Glutamatergic neuron (in vitro differentiated cells): ENCODE measurements around the gene KCTD17. TPM values are rescaled to one million over a fixed set of nuclear protein-coding genes. Genes with fewer than 3 reads are reported as not detected.
A peak's percentile ranks its signal among the peaks of the same experiment; 100 is the strongest.

Source experiments
- DNase-seq: peaks from one replicate; pipeline ENCODE4 v3.0.0; 2022
- H3K27ac Mint-ChIP-seq: one replicate; pipeline ENCODE4 v1.8.0; 2020; ENCODE audit warnings: mild to moderate bottlenecking, mixed read lengths, inconsistent platforms; ENCODE audit not compliant: unreplicated experiment
- H3K27me3 Mint-ChIP-seq: one replicate; pipeline ENCODE4 v1.8.0; 2020; ENCODE audit warnings: mild to moderate bottlenecking, moderate library complexity, mixed read lengths, inconsistent platforms; ENCODE audit not compliant: unreplicated experiment
- H3K36me3 Mint-ChIP-seq: one replicate; pipeline ENCODE4 v1.8.0; 2020; ENCODE audit warnings: mild to moderate bottlenecking, mixed read lengths, inconsistent platforms; ENCODE audit not compliant: unreplicated experiment
- H3K4me1 Mint-ChIP-seq: one replicate; pipeline ENCODE4 v1.8.0; 2020; ENCODE audit warnings: mild to moderate bottlenecking, low read depth, mixed read lengths, inconsistent platforms; ENCODE audit not compliant: unreplicated experiment
- H3K4me3 Mint-ChIP-seq: one replicate; pipeline ENCODE4 v1.8.0; 2020; ENCODE audit warnings: mild to moderate bottlenecking, mixed read lengths, inconsistent platforms; ENCODE audit not compliant: unreplicated experiment
- H3K9me3 Mint-ChIP-seq: one replicate; pipeline ENCODE4 v1.8.0; 2020; ENCODE audit warnings: mild to moderate bottlenecking, moderate library complexity, mixed read lengths, inconsistent platforms; ENCODE audit not compliant: unreplicated experiment
- total RNA-seq: library from RNA; stranded (reverse); fragmentation: NEBNext Ultra II Directional; extraction: Animal tissue kit (Norgen Biotek cat#: 25700); gene quantifications from one replicate; pipeline ENCODE4 v1.2.1, GENCODE V29; 2021; ENCODE audit not compliant: unreplicated experiment
- TF ChIP-seq, protein P1 (sequence below): fragments of 200-600 bp; sonication (generic); IDR thresholded peaks from one replicate; pipeline ENCODE4 v1.5.0; 2021; ENCODE audit not compliant: partially characterized antibody, unreplicated experiment

KCTD17 gene
- total RNA-seq, 1 donor from 2014 or later = 137 TPM

DNA sequence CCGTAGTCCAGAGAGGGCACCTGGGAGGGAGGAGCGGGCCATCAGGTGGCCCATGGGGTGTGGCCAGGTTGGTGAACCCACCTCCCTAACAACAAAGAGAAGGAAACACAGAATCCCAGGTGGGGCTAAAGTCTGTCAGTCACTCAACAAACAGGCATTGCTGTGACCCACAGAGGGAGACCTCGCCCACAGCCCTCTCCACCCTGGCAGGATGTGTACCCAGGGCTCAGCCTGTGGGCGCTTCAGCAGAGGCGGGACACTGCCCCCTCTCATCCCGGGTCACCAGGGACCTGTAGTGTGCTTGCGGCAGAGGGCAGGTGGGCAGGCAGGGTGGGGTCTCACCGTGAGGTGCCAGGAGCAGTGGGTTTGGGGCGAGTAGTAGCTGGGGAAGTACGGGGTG is 32.8 kb downstream of the KCTD17 start:
- TF ChIP-seq, protein P1, sequence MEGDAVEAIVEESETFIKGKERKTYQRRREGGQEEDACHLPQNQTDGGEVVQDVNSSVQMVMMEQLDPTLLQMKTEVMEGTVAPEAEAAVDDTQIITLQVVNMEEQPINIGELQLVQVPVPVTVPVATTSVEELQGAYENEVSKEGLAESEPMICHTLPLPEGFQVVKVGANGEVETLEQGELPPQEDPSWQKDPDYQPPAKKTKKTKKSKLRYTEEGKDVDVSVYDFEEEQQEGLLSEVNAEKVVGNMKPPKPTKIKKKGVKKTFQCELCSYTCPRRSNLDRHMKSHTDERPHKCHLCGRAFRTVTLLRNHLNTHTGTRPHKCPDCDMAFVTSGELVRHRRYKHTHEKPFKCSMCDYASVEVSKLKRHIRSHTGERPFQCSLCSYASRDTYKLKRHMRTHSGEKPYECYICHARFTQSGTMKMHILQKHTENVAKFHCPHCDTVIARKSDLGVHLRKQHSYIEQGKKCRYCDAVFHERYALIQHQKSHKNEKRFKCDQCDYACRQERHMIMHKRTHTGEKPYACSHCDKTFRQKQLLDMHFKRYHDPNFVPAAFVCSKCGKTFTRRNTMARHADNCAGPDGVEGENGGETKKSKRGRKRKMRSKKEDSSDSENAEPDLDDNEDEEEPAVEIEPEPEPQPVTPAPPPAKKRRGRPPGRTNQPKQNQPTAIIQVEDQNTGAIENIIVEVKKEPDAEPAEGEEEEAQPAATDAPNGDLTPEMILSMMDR = no peak
- no peak for DNase-seq
- H3K4me3 Mint-ChIP-seq = no peak overlapping the region
- peaks cover 5% of the 10 kb centered on the region for H3K9me3 Mint-ChIP-seq
- peaks cover 3% of the 10 kb centered on the region for H3K27me3 Mint-ChIP-seq
- peaks cover 3% of the 10 kb centered on the region for H3K4me1 Mint-ChIP-seq
- H3K36me3 Mint-ChIP-seq = no peaks in the 10 kb centered on the region
- H3K27ac Mint-ChIP-seq = no peak overlapping the region

DNA sequence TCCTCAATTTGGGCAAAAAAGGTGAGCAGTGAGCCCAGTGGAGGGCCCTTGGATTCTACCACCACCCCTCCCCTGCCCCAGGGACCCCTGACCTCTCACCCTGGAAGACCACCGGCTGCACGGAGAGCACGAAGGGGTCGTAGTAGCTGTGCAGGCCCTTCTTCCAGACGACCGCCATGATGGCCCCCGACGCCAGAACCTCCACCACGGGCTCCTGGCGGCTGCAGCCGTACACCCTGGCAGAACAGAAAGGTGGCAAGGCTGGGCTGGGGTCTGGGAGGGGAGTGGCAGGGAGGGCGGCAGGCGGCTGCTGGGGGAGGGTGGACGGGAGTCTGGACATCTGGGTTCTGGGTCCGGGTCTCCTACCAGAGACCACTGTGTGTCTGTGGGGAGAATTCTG is 34.6 kb downstream of the KCTD17 start:
- no peak for DNase-seq
- Mint-ChIP-seq H3K4me1 (peaks cover 11% of the 10 kb centered on the region), H3K9me3 (peaks cover 10% of the 10 kb centered on the region), H3K36me3 (no peaks in the 10 kb centered on the region), H3K4me3 (no peak overlapping the region), H3K27ac (no peak overlapping the region), H3K27me3 (peaks cover 3% of the 10 kb centered on the region)
- TF ChIP-seq, protein P1 = no peak

GRCh38 chr22:37088108-37088605 is 36.6 kb downstream of the KCTD17 start:
- peak; percentile 48 for DNase-seq
- no peaks in the 10 kb centered on the region for H3K36me3 Mint-ChIP-seq
- TF ChIP-seq, protein P1 = no peak
- H3K27me3 Mint-ChIP-seq = peaks cover 2% of the 10 kb centered on the region
- H3K4me3 Mint-ChIP-seq = no peak overlapping the region
- H3K9me3 Mint-ChIP-seq = peaks cover 10% of the 10 kb centered on the region
- H3K27ac Mint-ChIP-seq = no peak overlapping the region
- peaks cover 19% of the 10 kb centered on the region for H3K4me1 Mint-ChIP-seq

DNA sequence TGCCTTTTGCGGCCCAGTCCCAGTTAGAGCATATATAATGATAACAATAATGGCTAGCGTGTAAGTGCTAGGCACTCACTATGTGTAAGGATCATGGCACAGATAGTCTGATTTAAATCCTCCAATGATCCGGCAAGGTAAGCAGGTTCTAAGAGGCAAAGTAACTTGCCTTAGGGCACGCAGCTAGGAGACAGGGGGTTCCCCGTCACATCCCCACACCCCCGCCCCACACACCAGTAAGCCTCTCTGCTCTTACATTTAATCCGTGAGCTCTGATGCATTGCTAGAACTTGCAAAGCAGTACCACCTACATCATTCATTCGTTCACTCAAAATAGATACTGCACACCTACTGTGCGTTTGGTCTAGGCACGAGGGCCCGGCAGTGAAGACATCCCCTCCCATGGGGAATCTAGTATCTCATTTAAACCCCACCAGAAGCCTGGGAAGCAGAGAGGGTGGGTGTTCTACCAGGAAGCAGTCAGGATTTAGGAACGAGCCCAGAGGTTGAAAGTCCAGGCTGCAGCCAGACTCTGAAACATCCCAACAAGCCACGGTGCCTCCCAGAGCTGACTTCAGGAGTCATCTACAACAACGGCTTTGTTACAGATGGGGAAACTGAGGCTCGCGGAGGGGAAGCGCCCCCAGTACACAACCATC is 37.3 kb downstream of the KCTD17 start:
- Mint-ChIP-seq H3K27ac (no peak overlapping the region), H3K4me1 (peaks cover 19% of the 10 kb centered on the region), H3K4me3 (no peak overlapping the region)

DNA sequence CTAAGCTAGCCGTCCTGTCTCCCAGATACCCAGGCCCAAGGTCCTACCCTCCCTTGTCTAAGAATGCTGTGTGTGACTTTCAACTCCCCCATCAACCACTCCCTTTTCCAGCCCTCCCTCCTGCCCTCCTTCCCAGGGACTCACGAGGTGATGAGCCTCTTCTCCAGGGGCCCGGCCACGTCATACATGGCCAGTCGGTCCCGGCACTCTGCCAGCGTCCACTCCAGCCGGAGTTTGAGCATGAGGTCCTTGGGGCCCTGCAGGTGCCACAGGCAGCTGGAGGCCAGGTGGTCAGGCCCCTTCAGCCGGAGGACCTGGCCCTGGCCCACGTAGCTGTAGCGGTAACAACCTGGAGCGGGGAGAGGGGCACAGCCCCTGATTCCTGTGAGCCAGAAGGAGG is 37.9 kb downstream of the KCTD17 start:
- TF ChIP-seq, protein P1 = no peak
- Mint-ChIP-seq H3K4me1 (peaks cover 19% of the 10 kb centered on the region), H3K36me3 (no peaks in the 10 kb centered on the region), H3K9me3 (peaks cover 8% of the 10 kb centered on the region), H3K27ac (no peak overlapping the region), H3K27me3 (peaks cover 2% of the 10 kb centered on the region), H3K4me3 (no peak overlapping the region)
- no peak for DNase-seq

More for the DNA sequence above, 37.3 kb downstream of the KCTD17 start:
- DNase-seq = no peak
- Mint-ChIP-seq H3K36me3 (no peaks in the 10 kb centered on the region), H3K9me3 (peaks cover 8% of the 10 kb centered on the region), H3K27me3 (peaks cover 2% of the 10 kb centered on the region)
- TF ChIP-seq, protein P1 = no peak
